ENCODE data around the gene BLOC1S1.

Gene BLOC1S1

DNA sequence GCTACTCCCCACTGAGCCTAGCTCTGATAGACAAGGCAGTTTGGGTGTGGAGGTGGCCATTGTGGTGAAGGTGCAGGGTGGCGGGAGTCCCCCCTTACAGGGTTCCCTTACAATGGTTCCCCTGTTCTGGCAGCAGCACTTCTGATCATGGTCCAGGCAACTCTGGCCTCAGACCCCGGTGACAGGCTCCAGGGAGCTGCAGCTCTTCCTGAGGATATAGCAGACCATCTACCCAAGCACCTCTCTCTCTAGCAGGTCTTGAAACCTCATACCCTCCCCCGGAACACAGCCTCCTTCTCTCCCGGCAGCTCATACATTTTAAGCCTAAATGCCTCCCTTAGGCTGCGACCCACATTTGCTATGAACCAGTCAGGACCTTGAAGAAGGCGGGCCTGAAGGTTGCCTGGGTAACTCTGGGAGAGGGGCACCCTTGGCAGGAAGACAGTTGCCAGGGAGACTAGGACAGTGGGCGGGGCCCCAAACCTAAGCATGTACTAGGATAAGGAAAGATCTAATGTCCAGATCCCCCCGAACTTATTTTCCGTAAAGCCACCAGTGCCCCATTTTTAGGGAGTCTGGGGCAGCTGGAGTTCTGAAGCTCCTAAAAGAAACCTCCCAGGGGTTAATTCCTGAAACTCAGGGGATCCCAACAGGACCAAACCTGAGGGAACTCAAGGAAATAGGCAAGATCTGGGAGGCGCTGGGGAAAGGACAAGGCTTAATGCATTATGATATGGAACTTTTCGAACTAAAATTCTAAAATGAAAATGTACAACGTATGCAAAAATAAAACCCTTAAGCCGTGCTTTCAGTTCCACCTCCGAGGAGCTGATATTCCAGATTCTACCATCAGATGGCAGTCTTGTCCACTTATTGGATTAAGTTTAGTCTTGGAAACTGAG is 22.5 kb downstream of the BLOC1S1 start:
- H3K36me3 ChIP-seq (replicated peaks in 1 of 2; ENCODE audit: control insufficient read depth in 2 of 2, insufficient read depth in 2 of 2, low read length in 2 of 2), result no peaks in the 10 kb centered on the region
- WGBS, 2 donors (ENCODE audit: extremely low coverage in 2 of 2, insufficient read length in 2 of 2, insufficient replicate concordance in 1 of 2), result no CpG with 5 or more reads among the region's 14 CpGs
- DNase-seq (ENCODE audit: low spot score), result peak; percentile 88

DNA sequence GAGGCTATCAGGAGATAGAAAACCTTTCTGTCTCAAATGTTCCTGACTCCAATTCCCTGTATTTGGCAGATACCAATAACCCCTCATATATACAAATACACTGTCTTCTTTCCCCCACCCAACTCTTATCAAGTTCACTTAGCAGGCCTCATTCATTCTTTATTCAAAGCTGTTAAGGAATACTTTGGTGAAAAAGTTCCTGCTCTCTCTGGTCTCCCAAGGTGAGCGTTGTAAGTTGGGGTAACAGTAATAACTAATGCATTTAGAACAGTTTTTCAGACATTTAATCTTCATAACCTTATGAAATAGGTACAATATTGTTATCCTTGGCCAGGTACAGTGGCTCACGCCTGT is 23.2 kb downstream of the BLOC1S1 start:
- Histone ChIP-seq H3K4ac (ENCODE audit: low read length) (no peak overlapping the region), H3K4me2 (ENCODE audit: insufficient read depth, low read length, poor library complexity, severe bottlenecking) (no peak overlapping the region)

More for the DNA sequence above, 22.5 kb downstream of the BLOC1S1 start:
- H2BK5ac ChIP-seq (ENCODE audit: low read length), result no peak overlapping the region
- H3K27ac ChIP-seq (replicated peaks; ENCODE audit: low read length), result peak overlapping the region; percentile 90
- H3K9ac ChIP-seq (ENCODE audit: low read depth, low read length, poor library complexity), result peak overlapping the region; percentile 56
- no peak overlapping the region for H3K4ac ChIP-seq (ENCODE audit: low read length)
- no peak overlapping the region for H2BK120ac ChIP-seq (ENCODE audit: low read depth, low read length)
- no peaks in the 10 kb centered on the region for H3K27me3 ChIP-seq (ENCODE audit: control insufficient read depth in 3 of 3, insufficient read depth in 3 of 3, low read depth in 1 of 3, low read length in 3 of 3)
- H3K4me2 ChIP-seq (ENCODE audit: insufficient read depth, low read length, poor library complexity, severe bottlenecking), result peak overlapping the region; percentile 59
- no peak overlapping the region for H4K91ac ChIP-seq (ENCODE audit: low read depth, low read length, poor library complexity)
- H2AFZ ChIP-seq (ENCODE audit: low read length), result peak overlapping the region; percentile 84
- H2BK15ac ChIP-seq (ENCODE audit: low read length), result peak overlapping the region; percentile 62
- no peak overlapping the region for H2BK12ac ChIP-seq (ENCODE audit: low read length)
- no peaks in the 10 kb centered on the region for H3K9me3 ChIP-seq (replicated peaks in 1 of 2; ENCODE audit: control insufficient read depth in 2 of 2, insufficient read depth in 1 of 2, low read depth in 1 of 2, low read length in 2 of 2)
- H3K79me1 ChIP-seq (ENCODE audit: low read depth, low read length), result no peaks in the 10 kb centered on the region
- peak overlapping the region; percentile 44 to 78 for H3K4me3 ChIP-seq (ENCODE audit: low read length in 2 of 2)
- H3K18ac ChIP-seq (ENCODE audit: low read length), result peak overlapping the region; percentile 60
- peaks cover 12 to 16% of the 10 kb centered on the region in 2 donors for H3K4me1 ChIP-seq (ENCODE audit: control insufficient read depth in 2 of 2, insufficient read depth in 1 of 2, low read depth in 1 of 2, low read length in 2 of 2)
- H3K14ac ChIP-seq (ENCODE audit: low read length), result no peak overlapping the region
- no peak overlapping the region for H3K23ac ChIP-seq (ENCODE audit: low read depth, low read length, poor library complexity)
- H2AK5ac ChIP-seq (ENCODE audit: low read depth, low read length), result no peak overlapping the region
- no peak overlapping the region for H4K8ac ChIP-seq (ENCODE audit: low read depth, low read length)

DNA sequence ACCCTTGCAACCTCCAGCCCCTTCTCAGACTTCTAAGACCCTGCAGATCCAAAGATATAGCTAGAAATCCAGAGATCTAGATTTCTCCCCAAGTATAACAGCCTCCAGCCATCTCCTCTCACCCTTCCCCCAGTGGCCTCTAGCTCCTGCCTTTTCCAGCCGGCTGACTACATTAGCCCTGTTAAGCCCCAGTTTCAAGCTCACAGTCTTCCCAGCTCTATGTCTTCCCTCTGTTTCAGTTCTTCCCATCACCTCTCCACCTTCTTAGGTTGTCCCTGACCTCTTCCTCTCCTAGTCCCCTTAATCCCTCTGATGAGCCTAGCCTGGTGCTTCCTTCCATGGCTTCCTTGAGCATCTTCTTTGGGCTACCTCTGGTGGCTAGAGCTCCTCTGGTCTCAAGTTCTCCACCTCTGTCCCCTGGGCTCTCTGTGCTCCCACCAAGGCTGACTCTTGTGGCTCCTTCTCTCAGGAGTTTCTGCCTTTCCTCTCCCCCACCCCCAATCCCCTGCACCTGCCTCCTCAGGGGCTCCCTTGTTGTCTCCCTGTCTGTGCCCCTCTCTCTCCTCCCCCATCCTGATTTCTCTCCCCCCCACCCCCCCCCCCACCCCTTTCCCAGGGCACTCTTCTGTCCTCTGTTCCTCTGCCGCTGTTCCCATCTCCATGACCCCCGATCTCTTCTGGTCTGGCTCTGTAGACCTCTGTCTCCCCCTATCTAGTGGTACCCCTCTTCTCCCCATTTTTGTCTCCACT is 26.3 kb downstream of the BLOC1S1 start:
- Histone ChIP-seq H3K4ac (ENCODE audit: low read length) (no peak overlapping the region), H3K79me1 (ENCODE audit: low read depth, low read length) (no peaks in the 10 kb centered on the region), H3K36me3 (replicated peaks in 1 of 2; ENCODE audit: control insufficient read depth in 2 of 2, insufficient read depth in 2 of 2, low read length in 2 of 2) (peaks cover 0 to 8% of the 10 kb centered on the region in 2 donors), H3K14ac (ENCODE audit: low read length) (peak overlapping the region; percentile 17), H3K18ac (ENCODE audit: low read length) (peak overlapping the region; percentile 82), H4K91ac (ENCODE audit: low read depth, low read length, poor library complexity) (no peak overlapping the region), H2BK5ac (ENCODE audit: low read length) (peak overlapping the region; percentile 57), H3K27ac (replicated peaks; ENCODE audit: low read length) (peak overlapping the region; percentile 78), H3K27me3 (ENCODE audit: control insufficient read depth in 3 of 3, insufficient read depth in 3 of 3, low read depth in 1 of 3, low read length in 3 of 3) (no peaks in the 10 kb centered on the region), H2BK120ac (ENCODE audit: low read depth, low read length) (no peak overlapping the region), H3K4me3 (ENCODE audit: low read length in 2 of 2) (peak overlapping the region; percentile 36 to 58), H2BK12ac (ENCODE audit: low read length) (no peak overlapping the region), H3K9ac (ENCODE audit: low read depth, low read length, poor library complexity) (no peak overlapping the region), H2AK5ac (ENCODE audit: low read depth, low read length) (no peak overlapping the region), H2AFZ (ENCODE audit: low read length) (peak overlapping the region; percentile 85), H3K4me1 (ENCODE audit: control insufficient read depth in 2 of 2, insufficient read depth in 1 of 2, low read depth in 1 of 2, low read length in 2 of 2) (peaks cover 22 to 30% of the 10 kb centered on the region in 2 donors), H3K4me2 (ENCODE audit: insufficient read depth, low read length, poor library complexity, severe bottlenecking) (peak overlapping the region; percentile 83), H2BK15ac (ENCODE audit: low read length) (peak overlapping the region; percentile 1), H3K9me3 (replicated peaks in 1 of 2; ENCODE audit: control insufficient read depth in 2 of 2, insufficient read depth in 1 of 2, low read depth in 1 of 2, low read length in 2 of 2) (no peaks in the 10 kb centered on the region), H3K23ac (ENCODE audit: low read depth, low read length, poor library complexity) (no peak overlapping the region), H4K8ac (ENCODE audit: low read depth, low read length) (no peak overlapping the region)
- WGBS, 2 donors (ENCODE audit: extremely low coverage in 2 of 2, insufficient read length in 2 of 2, insufficient replicate concordance in 1 of 2), result no CpG with 5 or more reads among the region's 3 CpGs
- no peak for DNase-seq (ENCODE audit: low spot score)

More for the DNA sequence above, 23.2 kb downstream of the BLOC1S1 start:
- H2AFZ ChIP-seq (ENCODE audit: low read length), result no peak overlapping the region
- H2BK12ac ChIP-seq (ENCODE audit: low read length), result no peak overlapping the region
- H3K9ac ChIP-seq (ENCODE audit: low read depth, low read length, poor library complexity), result no peak overlapping the region
- H2BK15ac ChIP-seq (ENCODE audit: low read length), result no peak overlapping the region
- no peaks in the 10 kb centered on the region for H3K36me3 ChIP-seq (replicated peaks in 1 of 2; ENCODE audit: control insufficient read depth in 2 of 2, insufficient read depth in 2 of 2, low read length in 2 of 2)
- H2AK5ac ChIP-seq (ENCODE audit: low read depth, low read length), result no peak overlapping the region
- H3K23ac ChIP-seq (ENCODE audit: low read depth, low read length, poor library complexity), result no peak overlapping the region
- no peak overlapping the region for H2BK120ac ChIP-seq (ENCODE audit: low read depth, low read length)
- H2BK5ac ChIP-seq (ENCODE audit: low read length), result no peak overlapping the region
- H4K91ac ChIP-seq (ENCODE audit: low read depth, low read length, poor library complexity), result no peak overlapping the region
- H3K9me3 ChIP-seq (replicated peaks in 1 of 2; ENCODE audit: control insufficient read depth in 2 of 2, insufficient read depth in 1 of 2, low read depth in 1 of 2, low read length in 2 of 2), result no peaks in the 10 kb centered on the region
- no peak overlapping the region for H3K27ac ChIP-seq (replicated peaks; ENCODE audit: low read length)
- peak overlapping the region in 1 of 2 donors; percentile 44 for H3K4me3 ChIP-seq (ENCODE audit: low read length in 2 of 2)
- no peaks in the 10 kb centered on the region for H3K27me3 ChIP-seq (ENCODE audit: control insufficient read depth in 3 of 3, insufficient read depth in 3 of 3, low read depth in 1 of 3, low read length in 3 of 3)
- no peak overlapping the region for H3K18ac ChIP-seq (ENCODE audit: low read length)
- H3K4me1 ChIP-seq (ENCODE audit: control insufficient read depth in 2 of 2, insufficient read depth in 1 of 2, low read depth in 1 of 2, low read length in 2 of 2), result peaks cover 12 to 16% of the 10 kb centered on the region in 2 donors
- H3K14ac ChIP-seq (ENCODE audit: low read length), result no peak overlapping the region
- WGBS, 2 donors (ENCODE audit: extremely low coverage in 2 of 2, insufficient read length in 2 of 2, insufficient replicate concordance in 1 of 2), result no CpG with 5 or more reads among the region's 2 CpGs
- DNase-seq (ENCODE audit: low spot score), result no peak
- no peak overlapping the region for H4K8ac ChIP-seq (ENCODE audit: low read depth, low read length)
- H3K79me1 ChIP-seq (ENCODE audit: low read depth, low read length), result no peaks in the 10 kb centered on the region
